Measurements from ENCODE around the gene ZNHIT1. TPM values are rescaled to one million over a fixed set of nuclear protein-coding genes. Genes with fewer than 3 reads are reported as not detected.

Gene ZNHIT1
- total and polyA plus RNA-seq, 2 donors (not counting 3 experiments of a cell fraction or from before 2014, with no cell fraction given): 74.1 to 89.9 TPM

GRCh38 chr7:101174322-101174854, 43.6 kb upstream of the ZNHIT1 start:
- Histone ChIP-seq H3K9me1 (replicated peaks; ENCODE audit: control insufficient read depth, extremely low read depth, insufficient read depth, low read length) (no peaks in the 10 kb centered on the region), H2AFZ (ENCODE audit: low read depth, low read length) (no peak overlapping the region), H3K9me3 (replicated peaks; ENCODE audit: control insufficient read depth, insufficient read depth, low read length) (no peaks in the 10 kb centered on the region), H4K20me1 (replicated peaks; ENCODE audit: control insufficient read depth, extremely low read depth, insufficient read depth, low read length) (no peaks in the 10 kb centered on the region), H3K79me2 (ENCODE audit: control insufficient read depth, insufficient read depth, low read length) (no peaks in the 10 kb centered on the region), H3K4me2 (ENCODE audit: insufficient read depth, low read length) (no peak overlapping the region), H3K27ac (ENCODE audit: insufficient read depth, low read depth, low read length) (no peak overlapping the region), H3K4me3 (replicated peaks in 1 of 3; ENCODE audit: insufficient read depth in 1 of 3, low read depth in 1 of 3, low read length in 3 of 3) (no peak overlapping the region), H3K4me1 (ENCODE audit: control insufficient read depth, extremely low read depth, insufficient read depth, low read length) (no peaks in the 10 kb centered on the region), H3K36me3 (ENCODE audit: control insufficient read depth in 2 of 2, extremely low read depth in 1 of 2, insufficient read depth in 2 of 2, low read length in 2 of 2) (no peaks in the 10 kb centered on the region), H3K9ac (replicated peaks; ENCODE audit: extremely low read depth, insufficient read depth, low read length) (no peak overlapping the region), H3K27me3 (ENCODE audit: control insufficient read depth in 2 of 2, insufficient read depth in 2 of 2, low read length in 2 of 2) (peaks cover 79 to 84% of the 10 kb centered on the region in 2 experiments)
- ChIA-PET POLR2A (no interaction called here), CTCF (interaction anchor here (1.3 to 6.3 kb wide), 4 partner anchors 10 to 108 kb away, joined by 4 to 39 read pairs (median 13); no protein-coding TSS in a partner anchor)
- intact Hi-C loops (cut with micrococcal nuclease) (loop anchor here (10.0 kb wide), 1 partner anchor 560 kb away; no protein-coding TSS in a partner anchor), dilution Hi-C loops (cut with MboI; ENCODE audit: extremely low pct_ligation_motif_present, low sequenced_read_pairs) (no loop called here)
- FAIRE-seq (no peak), DNase-seq (ENCODE audit: low read depth, low spot score) (no peak)
- BruUV-seq (replicated peaks): no TSS peak
- TF ChIP-seq GATA2 (IDR thresholded peaks at IDR 0.05; ENCODE audit: insufficient read depth, insufficient read length, low read depth, low read length) (no peak), EZH2 (IDR thresholded peaks at IDR 0.05; ENCODE audit: borderline replicate concordance, low read depth, low read length, severe bottlenecking) (peak; percentile 61), POLR2AphosphoS5 (IDR thresholded peaks at IDR 0.05; ENCODE audit: insufficient read depth, low read depth, low read length) (no peak), MAX (IDR thresholded peaks at IDR 0.05; ENCODE audit: insufficient read depth, insufficient read length) (no peak)

GRCh38 chr7:101175664-101176063, 42.3 kb upstream of the ZNHIT1 start:
- no peaks in the 10 kb centered on the region for H3K36me3 ChIP-seq (ENCODE audit: control insufficient read depth in 2 of 2, extremely low read depth in 1 of 2, insufficient read depth in 2 of 2, low read length in 2 of 2)
- H3K9ac ChIP-seq (replicated peaks; ENCODE audit: extremely low read depth, insufficient read depth, low read length): no peak overlapping the region
- H3K9me1 ChIP-seq (replicated peaks; ENCODE audit: control insufficient read depth, extremely low read depth, insufficient read depth, low read length): no peaks in the 10 kb centered on the region
- ChIA-PET CTCF (interaction anchor here (1.0 to 6.3 kb wide), 2 partner anchors 16 to 31 kb away, joined by 3 to 39 read pairs; no protein-coding TSS in a partner anchor), POLR2A (no interaction called here)
- BruUV-seq (replicated peaks): no TSS peak
- dilution Hi-C loops (cut with MboI; ENCODE audit: extremely low pct_ligation_motif_present, low sequenced_read_pairs): no loop called here
- FAIRE-seq: no peak
- no peaks in the 10 kb centered on the region for H3K4me1 ChIP-seq (ENCODE audit: control insufficient read depth, extremely low read depth, insufficient read depth, low read length)
- no peak overlapping the region for H3K4me3 ChIP-seq (replicated peaks in 1 of 3; ENCODE audit: insufficient read depth in 1 of 3, low read depth in 1 of 3, low read length in 3 of 3)
- peaks cover 77 to 84% of the 10 kb centered on the region in 2 experiments for H3K27me3 ChIP-seq (ENCODE audit: control insufficient read depth in 2 of 2, insufficient read depth in 2 of 2, low read length in 2 of 2)
- no peak for DNase-seq (ENCODE audit: low read depth, low spot score)
- intact Hi-C loops (cut with micrococcal nuclease): loop anchor here (10.0 kb wide), 1 partner anchor 559 kb away; no protein-coding TSS in a partner anchor
- H3K27ac ChIP-seq (ENCODE audit: insufficient read depth, low read depth, low read length): no peak overlapping the region
- no peaks in the 10 kb centered on the region for H4K20me1 ChIP-seq (replicated peaks; ENCODE audit: control insufficient read depth, extremely low read depth, insufficient read depth, low read length)
- no peak overlapping the region for H2AFZ ChIP-seq (ENCODE audit: low read depth, low read length)
- no peak for TF ChIP-seq MYC (IDR thresholded peaks at IDR 0.05; ENCODE audit: low read depth, low read length)
- TF ChIP-seq EZH2 (IDR thresholded peaks at IDR 0.05; ENCODE audit: borderline replicate concordance, low read depth, low read length, severe bottlenecking): peak; percentile 54
- H3K79me2 ChIP-seq (ENCODE audit: control insufficient read depth, insufficient read depth, low read length): no peaks in the 10 kb centered on the region
- no peaks in the 10 kb centered on the region for H3K9me3 ChIP-seq (replicated peaks; ENCODE audit: control insufficient read depth, insufficient read depth, low read length)
- H3K4me2 ChIP-seq (ENCODE audit: insufficient read depth, low read length): no peak overlapping the region
